Thyroid gland (tissue), 4 donors: ENCODE data around the gene CALHM2.

Experiments
- CTCF ChIP-seq, 6 experiments: fragments of 200-600 bp in 3 of 6; fragments of 450-650 bp in 3 of 6; sonication (generic) in 3 of 6; IDR thresholded peaks; one replicate each; pipeline ENCODE4 v1.5.1; 2016 to 2019; ENCODE audit warnings: antibody characterized with exemption in 6 of 6, mild to moderate bottlenecking in 2 of 6, inconsistent platforms in 1 of 6, moderate library complexity in 1 of 6
- POLR2A ChIP-seq, 2 donors: fragments of 450-650 bp; IDR thresholded peaks; one replicate each; pipeline ENCODE4 v1.6.1; 2017; ENCODE audit warnings: antibody characterized with exemption in 2 of 2, mild to moderate bottlenecking in 2 of 2, moderate library complexity in 1 of 2

GRCh38 chr10:103452506-103453230, 498 bp upstream of the CALHM2 start:
- TF ChIP-seq POLR2A (IDR thresholded peaks at IDR 0.05) (no peak), CTCF (IDR thresholded peaks at IDR 0.05) (no peak)
